Pulmonary artery endothelial cell (primary cell): ENCODE measurements around the gene CDC6. TPM values are rescaled to one million over a fixed set of nuclear protein-coding genes. Genes with fewer than 3 reads are reported as not detected.

Source experiments
- DNase-seq: peaks from one replicate; pipeline ENCODE4 v3.0.0-alpha.2; 2011; ENCODE audit warnings: low read depth, low spot score
- total RNA-seq: library from RNA; depleted of rRNA; stranded (reverse); fragments of >200 nt; gene quantifications from 2 replicates; pipeline ENCODE4 v1.2.3, GENCODE V29; 2014

Gene CDC6
- total RNA-seq, 1 donor from 2014 or later, result 25.5 TPM

DNA sequence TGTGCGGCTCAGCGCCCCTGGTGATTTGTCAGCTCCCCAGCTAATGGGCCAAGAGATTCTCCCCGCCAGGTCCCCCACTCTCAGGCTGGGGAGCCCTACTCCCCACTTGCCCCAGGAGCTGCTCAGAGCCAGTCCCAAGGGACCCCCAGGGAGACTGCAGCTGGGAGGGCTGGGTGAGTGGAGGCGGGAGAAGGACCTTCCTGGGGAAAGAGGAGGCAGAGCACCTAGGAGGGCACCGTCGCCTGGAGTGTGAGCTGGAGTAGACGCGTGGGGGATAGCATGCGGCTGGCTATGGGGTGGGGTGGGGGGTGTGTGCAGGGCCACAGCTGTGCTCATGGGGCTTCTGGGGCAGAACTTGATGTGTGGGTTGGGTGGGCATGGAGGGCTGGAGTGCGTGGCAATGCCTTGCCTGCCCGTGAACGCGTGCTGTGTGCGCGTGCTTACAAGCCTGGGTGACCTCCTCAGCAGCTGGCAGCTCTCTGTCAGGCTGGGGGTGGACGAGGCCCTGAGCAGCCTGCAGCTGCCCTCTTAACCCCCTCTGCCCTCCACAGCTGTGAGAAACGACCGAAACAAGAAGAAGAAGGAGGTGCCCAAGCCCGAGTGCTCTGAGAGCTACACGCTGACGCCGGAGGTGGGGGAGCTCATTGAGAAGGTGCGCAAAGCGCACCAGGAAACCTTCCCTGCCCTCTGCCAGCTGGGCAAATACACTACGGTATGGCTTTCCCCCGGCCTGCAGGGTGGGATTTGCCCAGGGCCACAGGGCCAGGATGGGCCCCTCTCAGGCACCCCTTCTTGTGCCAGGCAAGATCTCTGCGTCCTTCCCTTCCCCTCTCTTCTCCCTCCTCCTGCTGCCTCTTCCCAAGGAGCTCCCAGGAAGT, 63.9 kb downstream of the CDC6 start:
- no peak for DNase-seq

DNA sequence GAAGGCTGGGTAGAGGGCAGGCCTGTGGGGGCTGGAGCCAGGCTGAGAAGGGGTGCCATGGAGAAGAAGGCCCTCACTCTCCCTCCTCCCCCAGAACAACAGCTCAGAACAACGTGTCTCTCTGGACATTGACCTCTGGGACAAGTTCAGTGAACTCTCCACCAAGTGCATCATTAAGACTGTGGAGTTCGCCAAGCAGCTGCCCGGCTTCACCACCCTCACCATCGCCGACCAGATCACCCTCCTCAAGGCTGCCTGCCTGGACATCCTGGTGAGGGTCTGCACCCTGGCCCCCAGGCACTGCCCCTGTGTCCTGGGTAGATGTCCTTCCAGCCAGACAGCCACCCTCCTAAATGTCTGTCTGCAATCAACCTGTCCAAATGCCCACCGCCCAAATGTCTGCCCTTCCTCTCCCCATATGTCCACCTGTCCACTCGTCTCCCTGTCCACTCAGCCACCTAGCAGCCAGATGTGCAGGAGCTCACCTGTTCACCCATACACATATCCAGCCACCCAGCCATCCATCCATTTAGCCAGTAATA, 64.6 kb downstream of the CDC6 start:
- no peak for DNase-seq

DNA sequence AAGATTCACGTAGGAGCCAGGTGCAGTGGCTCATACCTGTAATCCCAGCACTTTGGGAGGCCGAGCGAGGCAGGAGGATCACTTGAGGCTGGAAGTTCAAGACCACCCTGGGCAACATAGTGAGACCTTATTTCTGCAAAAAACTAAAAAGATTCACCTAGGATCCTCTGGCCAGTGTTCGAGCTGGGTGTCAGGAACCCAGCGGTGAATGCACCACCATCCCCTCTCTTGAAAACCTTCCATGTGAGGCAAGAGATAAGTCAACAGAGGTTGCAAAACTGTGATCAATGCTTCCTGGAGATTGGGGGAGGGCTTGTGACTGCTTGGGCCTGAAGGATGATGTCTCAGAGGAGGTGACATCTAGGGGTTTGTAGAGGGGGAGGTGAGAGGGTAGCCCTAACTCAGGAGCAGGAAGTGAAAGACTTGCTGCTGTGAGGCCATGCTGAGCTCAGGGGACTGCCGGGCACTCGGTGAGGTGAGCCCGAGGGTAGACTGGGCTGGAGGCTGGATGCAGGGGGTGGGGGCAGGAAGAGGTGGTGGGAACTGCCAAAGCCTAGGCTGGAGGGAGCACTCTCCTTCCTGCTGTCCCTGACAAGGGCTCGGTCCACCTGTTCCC, 65.2 kb downstream of the CDC6 start:
- no peak for DNase-seq

Other genes starting within 250 kb of the CDC6 start
- 38.7 and 71.2 TPM in 2 replicates for gene MED24, start 233.5 kb upstream of the CDC6 start, total RNA-seq
- gene THRA, start 224.9 kb upstream of the CDC6 start, total RNA-seq, result 14.2 and 26.4 TPM in 2 replicates
- 0.73 and 0.78 TPM in 2 replicates for gene NR1D1, start 187.3 kb upstream of the CDC6 start, total RNA-seq
- 29.9 and 43.4 TPM in 2 replicates for gene MSL1, start 165.9 kb upstream of the CDC6 start, total RNA-seq
- gene CASC3, start 147.3 kb upstream of the CDC6 start, total RNA-seq, result 23.8 and 28.7 TPM in 2 replicates
- 0.46 and 0.99 TPM in 2 replicates for gene RAPGEFL1, start 110.4 kb upstream of the CDC6 start, total RNA-seq
- 6.3 and 6.6 TPM in 2 replicates for gene WIPF2, start 68.6 kb upstream of the CDC6 start, total RNA-seq
- gene RARA, start 21.3 kb downstream of the CDC6 start, total RNA-seq, result 8.7 and 9.2 TPM in 2 replicates
- 0.20 and 0.35 TPM in 2 replicates for gene GJD3, start 76.9 kb downstream of the CDC6 start, total RNA-seq
- gene TOP2A, start 130.0 kb downstream of the CDC6 start, total RNA-seq, result 59.6 and 141 TPM in 2 replicates
- gene IGFBP4, start 155.6 kb downstream of the CDC6 start, total RNA-seq, result 120 and 138 TPM in 2 replicates
- gene TNS4, start 213.7 kb downstream of the CDC6 start, total RNA-seq, result 0.04 TPM in 1 of 2 replicates, not detected in the other